ENCODE results near the gene PPP1R16B. TPM values are rescaled to one million over a fixed set of nuclear protein-coding genes. Genes with fewer than 3 reads are reported as not detected.

The PPP1R16B gene
- total RNA-seq, 2 donors from 2014 or later = 1.6 to 4.7 TPM

- Histone ChIP-seq H3K4me3 (no peak overlapping the region), H3K27me3 (peaks cover 0 to 2% of the 10 kb centered on the region in 2 donors), H3K27ac (no peak overlapping the region), H3K9me3 (no peaks in the 10 kb centered on the region), H3K4me1 (peaks cover 6% of the 10 kb centered on the region), H3K36me3 (replicated peaks in 1 of 2; ENCODE audit: insufficient read depth in 1 of 2, low read depth in 2 of 2) (no peaks in the 10 kb centered on the region)
- DNase-seq (no peak), ATAC-seq (no peak)
- TF ChIP-seq CTCF (IDR thresholded peaks at IDR 0.05) (no peak), POLR2A (IDR thresholded peaks at IDR 0.05) (no peak)
- WGBS, 2 donors = 74 to 82% methylated on average over 3 of the region's 3 CpGs
- intact Hi-C loops (cut with DNase I) = no loop called here
These were observed 4.6 kb upstream of the PPP1R16B start for GRCh38 chr20:38800882-38801281.

DNA sequence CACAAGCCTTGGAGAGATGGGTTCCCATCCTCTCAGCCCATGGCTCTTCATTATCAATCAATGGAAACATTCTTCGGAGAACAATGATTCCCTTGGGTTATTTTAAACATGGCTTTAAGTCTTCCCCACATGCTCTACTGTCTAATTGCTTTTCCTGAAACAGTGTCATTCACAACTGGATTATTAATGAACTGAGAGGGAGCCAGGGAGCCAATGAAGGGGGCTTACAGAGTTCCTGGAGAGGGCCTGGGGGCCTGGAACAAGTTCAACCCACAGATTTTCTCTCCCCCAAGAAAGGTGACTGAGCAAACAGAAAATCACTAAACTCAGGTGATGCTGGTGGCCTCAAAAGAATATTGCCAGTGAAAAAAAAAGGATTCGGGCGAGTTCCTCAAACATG lies 1.3 kb upstream of the PPP1R16B start:
- DNase-seq (no peak), ATAC-seq (no peak)
- whole genome bisulfite sequencing, 2 donors = 87 to 92% methylated on average over 3 of the region's 3 CpGs
- intact Hi-C loops (cut with DNase I) = no loop called here
- no peak for TF ChIP-seq POLR2A (IDR thresholded peaks at IDR 0.05)
- TF ChIP-seq CTCF (IDR thresholded peaks at IDR 0.05) = no peak
- Histone ChIP-seq H3K27me3 (peaks cover 0 to 16% of the 10 kb centered on the region in 2 donors), H3K9me3 (no peaks in the 10 kb centered on the region), H3K36me3 (replicated peaks in 1 of 2; ENCODE audit: insufficient read depth in 1 of 2, low read depth in 2 of 2) (no peaks in the 10 kb centered on the region), H3K4me3 (no peak overlapping the region), H3K27ac (no peak overlapping the region), H3K4me1 (peaks cover 17% of the 10 kb centered on the region)

DNA sequence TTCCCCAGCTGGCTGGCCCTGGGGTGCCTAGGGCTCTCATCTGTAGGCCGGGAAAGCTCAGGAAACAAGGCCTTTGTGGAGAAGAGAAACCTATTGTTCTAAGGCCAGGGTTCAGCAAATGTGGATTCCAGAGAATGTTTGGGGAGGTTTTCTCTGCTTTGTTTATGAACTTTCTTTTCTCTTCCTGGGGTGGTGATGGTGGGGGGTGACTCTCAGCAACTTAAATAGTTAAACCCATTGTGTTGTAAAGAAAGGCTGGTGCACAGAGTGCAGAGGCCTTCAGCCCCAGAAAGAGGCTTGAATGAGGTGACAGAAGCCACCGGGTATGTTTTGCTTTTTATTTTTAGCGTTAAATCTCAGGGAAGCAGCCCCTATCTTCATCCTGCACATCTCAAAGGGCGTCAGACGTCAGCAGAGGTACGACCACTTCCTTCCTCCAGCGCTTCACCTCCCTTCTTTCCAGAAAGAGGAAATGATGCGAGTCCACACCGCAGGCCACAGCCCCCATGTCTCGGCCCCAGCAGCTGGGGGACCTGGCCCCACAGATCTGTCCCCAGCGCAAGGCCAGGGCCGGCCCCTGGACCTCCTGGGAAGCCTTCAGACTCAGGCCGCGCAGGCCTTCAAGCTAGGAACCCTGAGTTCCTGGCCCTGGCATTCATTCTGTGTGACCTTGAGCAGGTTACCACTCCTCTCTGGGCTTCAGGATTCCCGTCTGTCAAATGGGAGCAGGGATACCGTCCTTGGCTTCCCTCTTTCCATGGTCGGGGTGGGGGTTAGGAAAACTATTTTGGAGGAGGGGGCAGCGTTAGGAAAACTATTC lies 605 bp upstream of the PPP1R16B start:
- DNase-seq = peak in 2 of 4 donors; percentile 10 to 37
- H3K9me3 ChIP-seq = no peaks in the 10 kb centered on the region
- H3K36me3 ChIP-seq (replicated peaks in 1 of 2; ENCODE audit: insufficient read depth in 1 of 2, low read depth in 2 of 2) = no peaks in the 10 kb centered on the region
- peaks cover 17% of the 10 kb centered on the region for H3K4me1 ChIP-seq
- 51 to 65% methylated on average over 18 of the region's 18 CpGs for WGBS, 2 donors
- H3K4me3 ChIP-seq = no peak overlapping the region
- H3K27ac ChIP-seq = peak overlapping the region in 3 of 4 donors; percentile 12 to 44 (median 42)
- H3K27me3 ChIP-seq = peaks cover 0 to 16% of the 10 kb centered on the region in 2 donors
- intact Hi-C loops (cut with DNase I) = no loop called here
- ATAC-seq = no peak
- TF ChIP-seq POLR2A (IDR thresholded peaks at IDR 0.05) (no peak), CTCF (IDR thresholded peaks at IDR 0.05) (no peak)

DNA sequence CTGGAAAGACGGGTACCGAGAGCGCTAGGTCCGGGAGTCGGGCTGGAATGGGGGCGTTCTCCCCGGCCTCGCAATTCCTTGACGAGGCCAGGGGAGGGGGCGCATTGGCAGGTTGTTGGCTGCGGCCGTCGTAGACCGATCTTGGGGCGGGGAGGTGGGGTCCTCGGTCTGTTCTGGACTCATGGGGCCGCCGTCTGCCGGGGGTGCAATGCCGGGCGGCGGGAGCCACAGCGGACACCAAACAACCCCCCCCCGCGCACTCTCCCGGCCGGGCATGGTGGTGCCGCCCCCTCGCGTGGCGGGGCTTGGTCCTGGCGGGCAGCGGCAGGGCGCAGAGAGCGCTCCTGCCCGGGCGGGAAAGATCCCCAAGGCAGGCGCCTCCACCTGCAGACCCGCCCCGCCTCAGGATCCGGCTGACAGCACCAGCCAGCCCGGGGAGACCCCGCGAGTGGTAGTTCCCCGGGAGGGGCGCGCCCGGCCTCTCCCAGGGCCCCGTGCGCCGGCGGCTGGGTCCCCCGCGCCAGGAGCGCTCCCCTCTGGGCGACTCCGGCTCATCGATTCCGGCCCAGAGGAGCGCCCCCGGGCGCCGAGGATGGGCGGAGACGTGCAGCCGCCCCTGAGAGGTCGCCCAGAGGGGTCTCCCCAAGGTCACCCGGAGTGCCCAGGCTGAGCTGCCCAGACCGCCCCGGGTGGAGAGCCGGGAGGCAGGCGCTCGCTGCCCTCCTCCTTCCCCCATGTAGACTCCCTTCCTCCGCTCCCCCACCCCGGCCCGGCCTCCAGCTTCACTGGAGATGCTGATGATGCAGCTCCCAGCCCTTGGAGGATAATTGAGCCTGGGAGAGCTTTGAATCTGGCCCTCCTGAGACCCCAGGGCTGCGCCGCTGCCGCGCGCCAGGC lies 709 bp downstream of the PPP1R16B start:
- peak overlapping the region in 1 of 2 donors; percentile 19 for H3K4me3 ChIP-seq
- TF ChIP-seq POLR2A (IDR thresholded peaks at IDR 0.05) (no peak), CTCF (IDR thresholded peaks at IDR 0.05) (no peak)
- 2% methylated on average over 61 of the region's 81 CpGs; no CpG with 5 or more reads in 1 of the 2 donors for WGBS, 2 donors
- intact Hi-C loops (cut with DNase I) = no loop called here
- H3K9me3 ChIP-seq = no peaks in the 10 kb centered on the region
- H3K27me3 ChIP-seq = peaks cover 0 to 16% of the 10 kb centered on the region in 2 donors
- peaks cover 17% of the 10 kb centered on the region for H3K4me1 ChIP-seq
- ATAC-seq (no peak), DNase-seq (no peak)
- H3K36me3 ChIP-seq (replicated peaks in 1 of 2; ENCODE audit: insufficient read depth in 1 of 2, low read depth in 2 of 2) = no peaks in the 10 kb centered on the region
- H3K27ac ChIP-seq = peak overlapping the region in 2 of 4 donors; percentile 12 to 44

Data from body of pancreas (tissue), 4 donors.